ENCODE measurements around the gene HOXD1.

The HOXD1 gene

GRCh38 chr2:176187899-176188773, at the start of gene HOXD1:
Gene HOXD1 (plus strand): TSS chr2:176188668. CDS start chr2:176188802, 134 bp downstream.
- DNase-seq: no peak

- DNase-seq: no peak
These were observed 49.4 kb upstream of the HOXD1 start for GRCh38 chr2:176138923-176139660.

- no peak for DNase-seq
These were observed 48.6 kb upstream of the HOXD1 start for GRCh38 chr2:176139661-176140512.

GRCh38 chr2:176140513-176141317, 47.8 kb upstream of the HOXD1 start:
- no peak for DNase-seq

GRCh38 chr2:176142281-176142680, 46.2 kb upstream of the HOXD1 start:
- no peak for DNase-seq

GRCh38 chr2:176145085-176145969, 43.1 kb upstream of the HOXD1 start:
- no peak for DNase-seq

GRCh38 chr2:176146101-176146500, 42.4 kb upstream of the HOXD1 start:
- no peak for DNase-seq

GRCh38 chr2:176146645-176147044, 41.8 kb upstream of the HOXD1 start:
- no peak for DNase-seq

GRCh38 chr2:176147210-176147799, 41.2 kb upstream of the HOXD1 start:
- no peak for DNase-seq

- DNase-seq: no peak
These were observed 40.5 kb upstream of the HOXD1 start for GRCh38 chr2:176147800-176148496.

GRCh38 chr2:176148751-176149421, 39.6 kb upstream of the HOXD1 start:
- DNase-seq: no peak

- no peak for DNase-seq
These were observed 39.0 kb upstream of the HOXD1 start for GRCh38 chr2:176149481-176149938.

GRCh38 chr2:176149939-176150583, 38.4 kb upstream of the HOXD1 start:
- no peak for DNase-seq

- no peak for DNase-seq
These were observed 37.7 kb upstream of the HOXD1 start for GRCh38 chr2:176150584-176151441.

GRCh38 chr2:176151442-176152287, 36.8 kb upstream of the HOXD1 start, which contains the start of gene HOXD4:
Gene HOXD4 (plus strand): TSS chr2:176151550. CDS start chr2:176151634, 84 bp downstream.
- DNase-seq: no peak

- DNase-seq: no peak
These were observed 35.9 kb upstream of the HOXD1 start for GRCh38 chr2:176152350-176153181.
